HepG2 (cell line): Measurements from ENCODE around the gene BMP6. TPM values are rescaled to one million over a fixed set of nuclear protein-coding genes. Genes with fewer than 3 reads are reported as not detected.
A peak's percentile ranks its signal among the peaks of the same experiment; 100 is the strongest.

ENCODE experiments used
- ATAC-seq: fragments of 200-7000 bp; cut with Tn5 transposase; 3 replicates; pipeline ENCODE4 v1.9.1; 2020; ENCODE audit warnings: mild to moderate bottlenecking, moderate library complexity
- BruUV-seq: library from RNA; stranded (reverse); fragments of 400-500 nt; replicated peaks from 2 replicates; lab custom pipeline; 2021; lab: Mats Ljungman, UMichigan
- CTCF ChIA-PET: fragments of 300-600 bp; formaldehyde crosslinking; extraction: SDS; loops from one replicate; lab custom pipeline; 2021; ENCODE audit warnings: low total read pairs, inconsistent platforms, low intra/inter-chr PET ratio; lab: Yijun Ruan, JAX
- POLR2A ChIA-PET: fragments of 350-600 bp; sonication (Branson Sonifier 250); formaldehyde crosslinking; loops from one replicate; lab custom pipeline; 2020; ENCODE audit warnings: antibody characterized with exemption, inconsistent platforms; lab: Yijun Ruan, JAX
- DNase-seq: peaks from one replicate; pipeline ENCODE4 v3.0.0-alpha.2; 2015; ENCODE audit warnings: low spot score
- FAIRE-seq: peaks from 3 replicates; lab custom pipeline; 2011; peaks lifted over from hg19 to GRCh38; lab: Jason Lieb, UNC
- H2AFZ ChIP-seq: one replicate; pipeline ENCODE4 v1.6.1; 2011; ENCODE audit warnings: low read length, inconsistent platforms
- H3K27ac ChIP-seq: fragments of 300-600 bp; 3 replicates; pipeline ENCODE4 v1.8.0; 2011; ENCODE audit warnings: mixed run types, mild to moderate bottlenecking, mixed read lengths, low read length, inconsistent platforms; ENCODE audit not compliant: insufficient read depth; ENCODE audit errors: extremely low read length
- H3K27me3 ChIP-seq, 2 experiments: fragments of 200-600 bp in 1 of 2; 2 replicates in 1 of 2; 3 replicates in 1 of 2; pipeline versions ENCODE4 v1.6.0 to v1.8.0; 2011; ENCODE audit warnings: low read length in 2 of 2, mild to moderate bottlenecking in 2 of 2, moderate library complexity in 2 of 2, inconsistent platforms in 1 of 2; ENCODE audit not compliant: insufficient read depth in 2 of 2, control insufficient read depth in 1 of 2
- H3K36me3 ChIP-seq, 2 experiments: fragments of 200-600 bp in 1 of 2; replicated peaks in 1 of 2; 2 replicates in 1 of 2; 3 replicates in 1 of 2; pipeline versions ENCODE4 v1.5.1 to v1.8.0; 2011; ENCODE audit warnings: low read length in 2 of 2, inconsistent platforms in 1 of 2; ENCODE audit not compliant: insufficient read depth in 2 of 2, control insufficient read depth in 1 of 2
- H3K4me1 ChIP-seq: 2 replicates; pipeline ENCODE4 v1.5.1; 2012; ENCODE audit warnings: low read length, inconsistent platforms; ENCODE audit not compliant: insufficient read depth
- H3K4me2 ChIP-seq: 2 replicates; pipeline ENCODE4 v1.6.0; 2011; ENCODE audit warnings: low read depth, low read length, inconsistent platforms
- H3K4me3 ChIP-seq, 3 experiments: fragments of 200-600 bp in 1 of 3; sonication (generic), shearing (Covaris generic) in 1 of 3; replicated peaks in 1 of 3; 2 replicates each; pipeline ENCODE4 v1.5.1; 2011 to 2016; ENCODE audit warnings: low read length in 3 of 3, inconsistent platforms in 2 of 3, low read depth in 2 of 3, mild to moderate bottlenecking in 2 of 3, control low read depth in 1 of 3, mixed read lengths in 1 of 3; ENCODE audit not compliant: insufficient read depth in 1 of 3
- H3K79me2 ChIP-seq: one replicate; pipeline ENCODE4 v1.6.1; 2011; ENCODE audit warnings: low read length, inconsistent platforms; ENCODE audit not compliant: insufficient read depth
- H3K9ac ChIP-seq: 2 replicates; pipeline ENCODE4 v1.6.0; 2011; ENCODE audit warnings: mild to moderate bottlenecking, low read depth, low read length, inconsistent platforms; ENCODE audit not compliant: insufficient read depth
- H3K9me3 ChIP-seq: 2 replicates; pipeline ENCODE4 v1.5.1; 2012; ENCODE audit warnings: mild to moderate bottlenecking, low read length
- H4K20me1 ChIP-seq: 2 replicates; pipeline ENCODE4 v1.6.0; 2011; ENCODE audit warnings: inconsistent platforms, mild to moderate bottlenecking, low read length, moderate library complexity; ENCODE audit not compliant: insufficient read depth
- CEBPB ChIP-seq: IDR thresholded peaks from 2 replicates; pipeline ENCODE4 v1.6.1; 2011; ENCODE audit warnings: low read depth, low read length, improper control_type of control experiment, borderline replicate concordance
- HINFP ChIP-seq: sonication (generic); formaldehyde crosslinking; IDR thresholded peaks from 2 replicates; pipeline ENCODE4 v1.4.0; 2020; ENCODE audit warnings: low read depth, mild to moderate bottlenecking, missing genetic modification reagents
- JUNB ChIP-seq: sonication (generic); formaldehyde crosslinking; IDR thresholded peaks from 2 replicates; pipeline ENCODE4 v1.8.0; 2022; ENCODE audit warnings: missing genetic modification reagents, mild to moderate bottlenecking, borderline replicate concordance
- POLR2AphosphoS2 ChIP-seq: IDR thresholded peaks from 2 replicates; pipeline ENCODE4 v1.6.1; 2011; ENCODE audit warnings: low read depth, low read length, improper control_type of control experiment
- RBM22 ChIP-seq: fragments of 200-400 bp; formaldehyde crosslinking; optimal IDR thresholded peaks from 2 replicates; pipeline ENCODE3; 2017; ENCODE audit warnings: mild to moderate bottlenecking, low read length, moderate library complexity
- RFX3 ChIP-seq: IDR thresholded peaks from 2 replicates; pipeline ENCODE4 v1.6.1; 2016; ENCODE audit warnings: missing biosample characterization, missing genetic modification reagents
- SMC3 ChIP-seq: IDR thresholded peaks from 2 replicates; pipeline ENCODE4 v1.6.1; 2011; ENCODE audit warnings: low read length, improper control_type of control experiment
- ZFP36L1 ChIP-seq: sonication (generic); formaldehyde crosslinking; IDR thresholded peaks from 2 replicates; pipeline ENCODE4 v1.8.0; 2022; ENCODE audit warnings: mild to moderate bottlenecking, missing genetic modification reagents, moderate library complexity
- ZNF510 ChIP-seq: sonication (generic); formaldehyde crosslinking; IDR thresholded peaks from 2 replicates; pipeline ENCODE4 v1.4.0; 2020; ENCODE audit warnings: low read depth, mild to moderate bottlenecking, missing genetic modification reagents
- WGBS: methylation state at CpG from one replicate; pipeline ENCODE4 v1.1.6; 2017; ENCODE audit warnings: low lambda C conversion rate; 5-methylcytosine and 5-hydroxymethylcytosine counted together
- in situ Hi-C: cut with HindIII; loops from 2 replicates; pipeline ENCODE4 v1.10.0; 2017; ENCODE audit warnings: low pct_unique_long_range_greater_than_20kb; ENCODE audit not compliant: extremely low pct_ligation_motif_present
- intact Hi-C: fragments of 100-400 bp; cut with micrococcal nuclease; formaldehyde crosslinking; loops from one replicate; pipeline ENCODE4 v1.10.0; 2022; ENCODE audit not compliant: unreplicated experiment
- polyA plus RNA-seq, 8 experiments: library from polyadenylated mRNA; depleted of rRNA in 3 of 8; stranded (reverse) in 7 of 8; unstranded in 1 of 8; fragments of >200 nt; fragmentation: Illumina TruSeq in 4 of 8; extraction: Trizol in 4 of 8; gene quantifications; 2 replicates each; pipeline versions ENCODE4 v1.2.1 to v1.2.3, GENCODE V29; 2011 to 2016; ENCODE audit warnings: low read depth in 4 of 8, missing spikeins in 1 of 8, mixed read lengths in 1 of 8; ENCODE audit not compliant: insufficient read depth in 1 of 8
- total RNA-seq, 5 experiments: library from RNA; depleted of rRNA; stranded (reverse); fragments of >200 nt; fragmentation: Illumina TruSeq; extraction: Trizol; gene quantifications; 2 replicates each; pipeline ENCODE4 v1.2.3, GENCODE V29; 2016; ENCODE audit warnings: low read depth in 1 of 5

The BMP6 gene
- total and polyA plus RNA-seq, 2 of the 13 experiments (the other 11 are each of a cell fraction or from before 2014, with no cell fraction given), result 0.09 to 0.18 TPM

- POLR2A ChIA-PET, result interaction anchor here (1.0 to 2.1 kb wide), 2 partner anchors 10 kb away, joined by 5 to 15 read pairs; no protein-coding TSS in a partner anchor
- intact Hi-C loops, result loop anchor here (1.0 to 5.0 kb wide), 3 partner anchors 92 to 178 kb away; no protein-coding TSS in a partner anchor
- H3K4me3 ChIP-seq, result no peak overlapping the region
- H3K27ac ChIP-seq, result no peak overlapping the region
- no peaks in the 10 kb centered on the region for H3K9me3 ChIP-seq
- DNase-seq, result no peak
- no peaks in the 10 kb centered on the region for H3K27me3 ChIP-seq
- WGBS, result 71% methylated on average over 4 of the region's 4 CpGs
- BruUV-seq, result no TSS peak
- H3K4me1 ChIP-seq, result peaks cover 25% of the 10 kb centered on the region
- CTCF ChIA-PET, result interaction anchor here (1.7 to 2.8 kb wide), 2 partner anchors 92 to 107 kb away, joined by 15 to 19 read pairs; no protein-coding TSS in a partner anchor
- no peak for TF ChIP-seq CEBPB
- peak; percentile 52 for TF ChIP-seq RBM22
- TF ChIP-seq ZNF510 (CRISPR knock-in tag), result no peak
- TF ChIP-seq RFX3 (CRISPR knock-in tag), result no peak
- TF ChIP-seq SMC3, result no peak
- no peak for TF ChIP-seq ZFP36L1
- 0 out of 2 replicates have a peak, but pooled peaks have one; percentile 19 for TF ChIP-seq POLR2AphosphoS2
- in situ Hi-C loops, result loop anchor here (5.0 kb wide), 1 partner anchor 92 kb away; no protein-coding TSS in a partner anchor
- H4K20me1 ChIP-seq, result peaks cover 25% of the 10 kb centered on the region
- H3K36me3 ChIP-seq, result peaks cover 73 to 98% of the 10 kb centered on the region in 2 experiments
- H3K9ac ChIP-seq, result no peak overlapping the region
- no peak overlapping the region for H3K4me2 ChIP-seq
- FAIRE-seq, result peak; percentile 26
- H3K79me2 ChIP-seq, result peaks cover 21% of the 10 kb centered on the region
- H2AFZ ChIP-seq, result no peak overlapping the region
- peak; percentile 13; the same call in 2 of the 3 replicates for ATAC-seq
Measured at GRCh38 chr6:7899889-7900213, 174.0 kb downstream of the BMP6 start.

- BruUV-seq, result no TSS peak
- H3K27ac ChIP-seq, result no peak overlapping the region
- FAIRE-seq (no peak), ATAC-seq (no peak), DNase-seq (no peak)
- H3K27me3 ChIP-seq, result no peaks in the 10 kb centered on the region
- H3K9ac ChIP-seq, result no peak overlapping the region
- WGBS, result 95% methylated on average over 2 of the region's 2 CpGs
- H4K20me1 ChIP-seq, result peaks cover 31% of the 10 kb centered on the region
- intact Hi-C loops (loop anchor here (5.0 kb wide), 1 partner anchor 178 kb away; no protein-coding TSS in a partner anchor), in situ Hi-C loops (no loop called here)
- POLR2A ChIA-PET, result interaction anchor here (2.1 kb wide), 1 partner anchor 9 kb away, joined by 15 read pairs; no protein-coding TSS in a partner anchor
- peaks cover 29% of the 10 kb centered on the region for H3K79me2 ChIP-seq
- no peak overlapping the region for H2AFZ ChIP-seq
- H3K4me3 ChIP-seq, result no peak overlapping the region
- H3K4me2 ChIP-seq, result no peak overlapping the region
- peaks cover 68 to 94% of the 10 kb centered on the region in 2 experiments for H3K36me3 ChIP-seq
- TF ChIP-seq JUNB (CRISPR knock-in tag) (no peak), HINFP (no peak), RBM22 (peak; percentile 62)
- CTCF ChIA-PET, result no interaction called here
- H3K4me1 ChIP-seq, result peaks cover 25% of the 10 kb centered on the region
- H3K9me3 ChIP-seq, result no peaks in the 10 kb centered on the region
Measured at GRCh38 chr6:7900621-7901020, 174.7 kb downstream of the BMP6 start.
